Measurements from ENCODE around the gene SMIM24. TPM values are rescaled to one million over a fixed set of nuclear protein-coding genes. Genes with fewer than 3 reads are reported as not detected.

The SMIM24 gene
- total RNA-seq, 2 experiments from 2014 or later: 1.6 to 3.8 TPM

- DNase-seq: peak; percentile 76
- peak; percentile 65 for TF ChIP-seq CTCF (IDR thresholded peaks at IDR 0.05)
- Mint-ChIP-seq H3K27ac (no peak overlapping the region), H3K9me3 (no peaks in the 10 kb centered on the region), H3K27me3 (no peaks in the 10 kb centered on the region), H3K4me3 (no peak overlapping the region), H3K4me1 (ENCODE audit: low read depth) (peaks cover 9% of the 10 kb centered on the region), H3K36me3 (ENCODE audit: low read depth) (peaks cover 7% of the 10 kb centered on the region)
- POLR2A ChIA-PET: interaction anchor here (1.0 kb wide), 1 partner anchor 135 kb away, joined by 3 read pairs; no protein-coding TSS in a partner anchor
- CTCF ChIA-PET: interaction anchor here (1.0 to 3.4 kb wide), 5 partner anchors 10 to 142 kb away, joined by 3 to 16 read pairs (median 4); no protein-coding TSS in a partner anchor
- intact Hi-C loops (cut with micrococcal nuclease): no loop called here
- ATAC-seq: peak; percentile 63
Observed at GRCh38 chr19:3440082-3440481, 40.2 kb downstream of the SMIM24 start.

GRCh38 chr19:3434630-3435553 is 45.4 kb downstream of the SMIM24 start:
- CTCF ChIA-PET: interaction anchor here (1.1 kb wide), 1 partner anchor 92 kb away, joined by 3 read pairs; no protein-coding TSS in a partner anchor
- peak overlapping the region; percentile 98 for H3K27ac Mint-ChIP-seq
- peak; percentile 96 for ATAC-seq
- H3K27me3 Mint-ChIP-seq: no peaks in the 10 kb centered on the region
- peak; percentile 97 for DNase-seq
- POLR2A ChIA-PET: interaction anchor here (1.0 to 1.3 kb wide), 2 partner anchors 14 to 66 kb away, joined by 3 read pairs; no protein-coding TSS in a partner anchor
- no peak for TF ChIP-seq CTCF (IDR thresholded peaks at IDR 0.05)
- peaks cover 22% of the 10 kb centered on the region for H3K36me3 Mint-ChIP-seq (ENCODE audit: low read depth)
- peaks cover 1% of the 10 kb centered on the region for H3K9me3 Mint-ChIP-seq
- intact Hi-C loops (cut with micrococcal nuclease): loop anchor here (5.0 kb wide), 1 partner anchor 108 kb away; no protein-coding TSS in a partner anchor
- peaks cover 14% of the 10 kb centered on the region for H3K4me1 Mint-ChIP-seq (ENCODE audit: low read depth)
- H3K4me3 Mint-ChIP-seq: peak overlapping the region; percentile 86

GRCh38 chr19:3433805-3434540 is 46.4 kb downstream of the SMIM24 start:
- ATAC-seq (no peak), DNase-seq (no peak)
- Mint-ChIP-seq H3K4me3 (peak overlapping the region; percentile 86), H3K36me3 (ENCODE audit: low read depth) (peaks cover 22% of the 10 kb centered on the region), H3K27ac (peak overlapping the region; percentile 98), H3K4me1 (ENCODE audit: low read depth) (peaks cover 14% of the 10 kb centered on the region), H3K9me3 (peaks cover 1% of the 10 kb centered on the region), H3K27me3 (no peaks in the 10 kb centered on the region)
- POLR2A ChIA-PET: interaction anchor here (1.1 to 1.2 kb wide), 2 partner anchors 12 to 16 kb away, joined by 3 to 5 read pairs; no protein-coding TSS in a partner anchor
- TF ChIP-seq CTCF (IDR thresholded peaks at IDR 0.05): no peak
- intact Hi-C loops (cut with micrococcal nuclease): loop anchor here (5.0 kb wide), 1 partner anchor 107 kb away; no protein-coding TSS in a partner anchor
- CTCF ChIA-PET: interaction anchor here (1.1 kb wide), 1 partner anchor 131 kb away, joined by 3 read pairs; no protein-coding TSS in a partner anchor

- peaks cover 14% of the 10 kb centered on the region for H3K4me1 Mint-ChIP-seq (ENCODE audit: low read depth)
- peaks cover 22% of the 10 kb centered on the region for H3K36me3 Mint-ChIP-seq (ENCODE audit: low read depth)
- no peak overlapping the region for H3K27ac Mint-ChIP-seq
- CTCF ChIA-PET: interaction anchor here (1.1 kb wide), 1 partner anchor 131 kb away, joined by 3 read pairs; no protein-coding TSS in a partner anchor
- ATAC-seq (no peak), DNase-seq (no peak)
- POLR2A ChIA-PET: interaction anchor here (1.1 to 1.2 kb wide), 2 partner anchors 11 to 17 kb away, joined by 3 to 5 read pairs; no protein-coding TSS in a partner anchor
- no peak overlapping the region for H3K4me3 Mint-ChIP-seq
- peaks cover 1% of the 10 kb centered on the region for H3K9me3 Mint-ChIP-seq
- no peaks in the 10 kb centered on the region for H3K27me3 Mint-ChIP-seq
- TF ChIP-seq CTCF (IDR thresholded peaks at IDR 0.05): no peak
- intact Hi-C loops (cut with micrococcal nuclease): loop anchor here (5.0 kb wide), 1 partner anchor 106 kb away; no protein-coding TSS in a partner anchor
Observed at GRCh38 chr19:3433313-3433712, 47.0 kb downstream of the SMIM24 start.

Data from activated CD8-positive, alpha-beta T cell treated with anti-CD3 and anti-CD28 coated beads for 36 hours (primary cell).